HG02884 (cell line): Measurements from ENCODE around the gene USP34.

Experiments used
- ATAC-seq: cut with Tn5 transposase; IDR thresholded peaks from one replicate; pipeline ENCODE4 v1.9.1; 2021; ENCODE audit warnings: mild to moderate bottlenecking, moderate library complexity; ENCODE audit not compliant: unreplicated experiment

The USP34 gene

GRCh38 chr2:61379521-61379920, 91.4 kb downstream of the USP34 start:
- no peak for ATAC-seq

- no peak for ATAC-seq
Measured at GRCh38 chr2:61378281-61378680, 92.6 kb downstream of the USP34 start.

- ATAC-seq = no peak
Measured at GRCh38 chr2:61377046-61377445, 93.8 kb downstream of the USP34 start.

GRCh38 chr2:61376211-61376610, 94.7 kb downstream of the USP34 start:
- no peak for ATAC-seq

GRCh38 chr2:61371027-61371426, 99.9 kb downstream of the USP34 start:
- ATAC-seq = no peak

GRCh38 chr2:61368687-61369665, 101.9 kb downstream of the USP34 start:
- no peak for ATAC-seq

- no peak for ATAC-seq
Measured at GRCh38 chr2:61367177-61367576, 103.7 kb downstream of the USP34 start.

GRCh38 chr2:61363580-61363979, 107.3 kb downstream of the USP34 start:
- ATAC-seq = no peak

- ATAC-seq = no peak
Measured at GRCh38 chr2:61362873-61363272, 108.0 kb downstream of the USP34 start.

GRCh38 chr2:61361068-61361467, 109.8 kb downstream of the USP34 start:
- ATAC-seq = no peak

GRCh38 chr2:61359058-61359457, 111.8 kb downstream of the USP34 start:
- ATAC-seq = no peak

- ATAC-seq = no peak
Measured at GRCh38 chr2:61357681-61358080, 113.2 kb downstream of the USP34 start.

- no peak for ATAC-seq
Measured at GRCh38 chr2:61356958-61357350, 113.9 kb downstream of the USP34 start.

GRCh38 chr2:61356261-61356957, 114.5 kb downstream of the USP34 start:
- no peak for ATAC-seq

GRCh38 chr2:61354543-61355197, 116.2 kb downstream of the USP34 start:
- ATAC-seq = no peak

- no peak for ATAC-seq
Measured at GRCh38 chr2:61353909-61354308, 117.0 kb downstream of the USP34 start.

- no peak for ATAC-seq
Measured at GRCh38 chr2:61350777-61351176, 120.1 kb downstream of the USP34 start.

GRCh38 chr2:61343141-61343540, 127.7 kb downstream of the USP34 start:
- ATAC-seq = no peak

- no peak for ATAC-seq
Measured at GRCh38 chr2:61340242-61340641, 130.6 kb downstream of the USP34 start.

GRCh38 chr2:61338447-61338846, 132.4 kb downstream of the USP34 start:
- no peak for ATAC-seq

GRCh38 chr2:61335187-61335586, 135.7 kb downstream of the USP34 start:
- ATAC-seq = no peak

GRCh38 chr2:61334466-61334865, 136.4 kb downstream of the USP34 start:
- ATAC-seq = no peak
